ENCODE data around the gene ELOVL4. TPM values are rescaled to one million over a fixed set of nuclear protein-coding genes. Genes with fewer than 3 reads are reported as not detected.

Gene ELOVL4
- total RNA-seq, 1 donor from 2014 or later, result 2.9 TPM

DNA sequence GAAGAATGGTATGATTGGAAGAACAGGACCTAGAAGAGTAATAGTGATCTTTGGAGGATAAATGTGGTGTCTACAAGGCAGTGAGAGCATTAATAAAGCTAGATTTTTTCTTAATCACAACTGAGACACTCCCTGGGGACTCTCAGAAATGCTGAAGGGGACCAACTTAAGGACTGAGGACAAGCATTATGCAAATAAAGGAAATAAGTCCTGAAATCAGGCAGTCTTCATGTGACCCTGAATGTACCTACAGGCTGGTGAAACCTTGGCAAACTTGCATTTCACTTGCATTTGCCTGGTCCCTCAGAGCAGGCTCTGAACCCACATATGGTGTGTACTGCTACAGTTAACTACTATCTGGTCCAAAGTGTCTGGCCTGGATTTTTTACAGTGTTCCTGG lies 37.8 kb upstream of the ELOVL4 start:
- H3K4me3 ChIP-seq, result no peak overlapping the region
- TF ChIP-seq POLR2A (IDR thresholded peaks at IDR 0.05) (no peak), POLR2AphosphoS5 (IDR thresholded peaks at IDR 0.05; ENCODE audit: insufficient read depth in 1 of 2, low read depth in 1 of 2) (no peak)
- TF ChIP-seq, protein P1, sequence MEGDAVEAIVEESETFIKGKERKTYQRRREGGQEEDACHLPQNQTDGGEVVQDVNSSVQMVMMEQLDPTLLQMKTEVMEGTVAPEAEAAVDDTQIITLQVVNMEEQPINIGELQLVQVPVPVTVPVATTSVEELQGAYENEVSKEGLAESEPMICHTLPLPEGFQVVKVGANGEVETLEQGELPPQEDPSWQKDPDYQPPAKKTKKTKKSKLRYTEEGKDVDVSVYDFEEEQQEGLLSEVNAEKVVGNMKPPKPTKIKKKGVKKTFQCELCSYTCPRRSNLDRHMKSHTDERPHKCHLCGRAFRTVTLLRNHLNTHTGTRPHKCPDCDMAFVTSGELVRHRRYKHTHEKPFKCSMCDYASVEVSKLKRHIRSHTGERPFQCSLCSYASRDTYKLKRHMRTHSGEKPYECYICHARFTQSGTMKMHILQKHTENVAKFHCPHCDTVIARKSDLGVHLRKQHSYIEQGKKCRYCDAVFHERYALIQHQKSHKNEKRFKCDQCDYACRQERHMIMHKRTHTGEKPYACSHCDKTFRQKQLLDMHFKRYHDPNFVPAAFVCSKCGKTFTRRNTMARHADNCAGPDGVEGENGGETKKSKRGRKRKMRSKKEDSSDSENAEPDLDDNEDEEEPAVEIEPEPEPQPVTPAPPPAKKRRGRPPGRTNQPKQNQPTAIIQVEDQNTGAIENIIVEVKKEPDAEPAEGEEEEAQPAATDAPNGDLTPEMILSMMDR (IDR thresholded peaks at IDR 0.05), result no peak
- no peak overlapping the region for H3K27ac ChIP-seq
- H3K9me3 ChIP-seq, result no peaks in the 10 kb centered on the region
- DNase-seq (ENCODE audit: extremely low spot score in 2 of 2), result no peak
- no peaks in the 10 kb centered on the region for H3K27me3 ChIP-seq
- no peaks in the 10 kb centered on the region for H3K36me3 ChIP-seq
- intact Hi-C loops (cut with DNase I), result no loop called here
- H3K4me1 ChIP-seq, result no peaks in the 10 kb centered on the region

DNA sequence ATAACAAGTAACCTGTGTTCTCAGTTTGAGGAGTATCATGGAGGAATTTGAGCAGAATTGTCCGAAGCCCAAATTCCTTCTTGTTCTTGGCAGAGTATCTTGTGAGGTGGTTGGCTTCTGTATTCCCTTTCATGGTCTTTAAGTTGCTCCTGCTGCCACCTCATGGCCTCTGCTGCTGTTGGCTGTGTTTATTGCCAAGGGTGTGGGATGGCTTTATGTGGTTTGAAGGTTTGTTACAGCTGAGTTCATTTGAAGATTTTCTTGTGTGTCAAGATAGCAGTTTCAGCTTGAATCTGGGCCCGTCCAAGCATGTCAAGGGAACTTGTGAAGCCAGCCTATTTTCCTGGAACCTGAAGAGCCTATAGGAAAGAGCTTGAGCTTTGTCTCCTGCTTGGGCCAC lies 36.9 kb upstream of the ELOVL4 start:
- no peaks in the 10 kb centered on the region for H3K27me3 ChIP-seq
- H3K27ac ChIP-seq, result no peak overlapping the region
- H3K36me3 ChIP-seq, result no peaks in the 10 kb centered on the region
- H3K4me1 ChIP-seq, result no peaks in the 10 kb centered on the region
- no peaks in the 10 kb centered on the region for H3K9me3 ChIP-seq
- H3K4me3 ChIP-seq, result no peak overlapping the region
- intact Hi-C loops (cut with DNase I), result no loop called here
- DNase-seq (ENCODE audit: extremely low spot score in 2 of 2), result no peak
- peak in 1 of 2 donors; percentile 48 for TF ChIP-seq POLR2AphosphoS5 (IDR thresholded peaks at IDR 0.05; ENCODE audit: insufficient read depth in 1 of 2, low read depth in 1 of 2)
- TF ChIP-seq, protein P1 (IDR thresholded peaks at IDR 0.05), result no peak

GRCh38 chr6:79981652-79982051 lies 34.3 kb upstream of the ELOVL4 start:
- no peak overlapping the region for H3K27ac ChIP-seq
- H3K36me3 ChIP-seq, result no peaks in the 10 kb centered on the region
- intact Hi-C loops (cut with DNase I), result no loop called here
- H3K4me1 ChIP-seq, result no peaks in the 10 kb centered on the region
- no peaks in the 10 kb centered on the region for H3K9me3 ChIP-seq
- H3K27me3 ChIP-seq, result no peaks in the 10 kb centered on the region
- no peak for TF ChIP-seq POLR2AphosphoS5 (IDR thresholded peaks at IDR 0.05; ENCODE audit: insufficient read depth in 1 of 2, low read depth in 1 of 2)
- TF ChIP-seq POLR2A (IDR thresholded peaks at IDR 0.05), result no peak
- TF ChIP-seq, protein P1 (IDR thresholded peaks at IDR 0.05), result no peak
- DNase-seq (ENCODE audit: extremely low spot score in 2 of 2), result no peak
- no peak overlapping the region for H3K4me3 ChIP-seq

DNA sequence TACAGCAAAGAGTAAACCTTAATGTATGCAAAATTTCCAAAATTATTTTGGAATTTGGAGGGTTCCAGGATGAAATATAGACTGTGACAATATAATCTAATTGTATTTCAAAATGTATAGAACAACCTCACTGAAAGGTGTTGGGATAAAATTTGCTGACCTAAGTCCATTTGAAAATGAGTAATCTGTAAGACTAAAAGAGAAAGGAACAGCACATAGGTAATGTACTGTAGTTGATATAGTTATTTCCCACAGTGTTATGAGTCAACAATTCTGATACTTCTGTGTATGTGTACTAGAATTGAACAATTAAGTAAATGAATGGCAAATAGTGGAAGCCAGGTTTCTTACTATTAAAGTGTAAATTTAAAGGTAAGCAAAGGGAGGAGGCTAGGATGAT lies 23.8 kb upstream of the ELOVL4 start:
- Histone ChIP-seq H3K27ac (no peak overlapping the region), H3K36me3 (no peaks in the 10 kb centered on the region), H3K27me3 (no peaks in the 10 kb centered on the region), H3K4me1 (no peaks in the 10 kb centered on the region), H3K9me3 (no peaks in the 10 kb centered on the region), H3K4me3 (no peak overlapping the region)
- no peak for DNase-seq (ENCODE audit: extremely low spot score in 2 of 2)
- TF ChIP-seq POLR2AphosphoS5 (IDR thresholded peaks at IDR 0.05; ENCODE audit: insufficient read depth in 1 of 2, low read depth in 1 of 2) (no peak), POLR2A (IDR thresholded peaks at IDR 0.05) (no peak)
- TF ChIP-seq, protein P1 (IDR thresholded peaks at IDR 0.05), result no peak
- intact Hi-C loops (cut with DNase I), result no loop called here

DNA sequence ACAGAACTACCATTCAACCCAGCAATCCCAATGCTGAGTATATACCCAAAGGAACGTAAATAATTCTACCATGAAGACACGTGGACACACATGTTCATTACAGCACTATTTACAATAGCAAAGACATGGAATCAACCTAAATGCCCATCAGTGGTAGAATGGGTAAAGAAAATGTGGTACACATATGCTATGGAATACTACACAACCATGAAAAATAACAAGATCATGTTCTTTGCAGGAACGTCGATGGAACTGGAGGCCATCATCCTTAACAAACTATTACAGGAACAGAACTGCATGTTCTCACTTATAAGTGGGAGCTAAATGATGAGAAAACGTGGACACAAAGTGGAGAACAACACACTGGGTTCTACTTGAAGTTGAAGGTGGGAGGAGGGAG lies 22.4 kb upstream of the ELOVL4 start:
- Histone ChIP-seq H3K9me3 (no peaks in the 10 kb centered on the region), H3K36me3 (no peaks in the 10 kb centered on the region), H3K27me3 (no peaks in the 10 kb centered on the region), H3K27ac (no peak overlapping the region), H3K4me1 (no peaks in the 10 kb centered on the region), H3K4me3 (no peak overlapping the region)
- intact Hi-C loops (cut with DNase I), result no loop called here
- TF ChIP-seq, protein P1 (IDR thresholded peaks at IDR 0.05), result no peak
- TF ChIP-seq POLR2A (IDR thresholded peaks at IDR 0.05) (no peak), POLR2AphosphoS5 (IDR thresholded peaks at IDR 0.05; ENCODE audit: insufficient read depth in 1 of 2, low read depth in 1 of 2) (no peak)
- no peak for DNase-seq (ENCODE audit: extremely low spot score in 2 of 2)

Data from vagina (tissue), 2 donors.